CD4-positive, alpha-beta T cell treated with Interleukin-15 for 4 hours (primary cell): ENCODE measurements around the gene MYB.

Experiments used
- DNase-seq: peaks from one replicate; pipeline ENCODE4 v3.0.0-alpha.2; 2020; ENCODE audit warnings: low spot score

Gene MYB

DNA sequence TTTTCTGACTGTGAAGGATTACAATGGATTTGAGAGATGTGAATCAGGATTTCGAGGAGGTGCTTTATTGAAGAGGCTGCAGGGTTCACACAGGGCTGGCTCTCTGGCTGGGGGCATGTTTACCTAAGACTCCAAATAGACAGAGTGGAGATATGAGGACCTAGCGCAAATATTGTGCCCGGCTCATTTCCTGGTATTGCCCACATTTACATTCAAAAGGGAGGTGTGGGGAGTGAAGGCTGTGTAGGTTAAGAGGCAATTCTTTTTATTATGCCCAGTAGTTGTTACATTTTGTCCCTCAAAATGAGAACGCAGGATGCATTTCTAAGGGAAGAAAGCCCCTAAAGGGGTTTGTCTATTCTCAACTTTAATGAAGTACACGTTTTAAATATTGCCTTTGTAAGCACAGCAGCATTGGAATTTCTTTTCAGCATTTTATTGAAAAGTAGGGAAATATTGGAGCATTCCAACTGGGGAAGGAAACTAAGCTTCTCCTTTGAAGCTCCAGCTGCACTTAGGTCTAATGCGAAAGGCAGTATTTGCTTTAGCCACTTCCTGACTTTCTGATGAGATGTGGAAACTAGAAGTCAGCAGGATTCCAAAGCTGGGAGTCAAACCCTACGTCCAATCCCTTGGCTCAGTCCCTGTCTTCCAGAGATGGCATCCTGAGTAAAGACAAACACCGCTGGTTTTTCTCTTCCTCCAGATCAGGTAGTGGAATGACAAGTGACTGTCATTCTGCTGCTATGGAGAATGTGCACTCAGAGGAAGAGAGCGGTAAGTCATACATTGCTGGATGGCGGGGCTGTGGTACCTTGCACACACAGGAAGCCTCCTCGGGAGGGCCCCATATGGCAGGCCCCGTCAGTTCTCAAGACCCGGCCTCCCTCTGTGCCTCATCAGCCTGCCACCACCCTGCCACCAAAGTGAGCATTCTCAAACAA lies 70.7 kb downstream of the MYB start:
- no peak for DNase-seq

DNA sequence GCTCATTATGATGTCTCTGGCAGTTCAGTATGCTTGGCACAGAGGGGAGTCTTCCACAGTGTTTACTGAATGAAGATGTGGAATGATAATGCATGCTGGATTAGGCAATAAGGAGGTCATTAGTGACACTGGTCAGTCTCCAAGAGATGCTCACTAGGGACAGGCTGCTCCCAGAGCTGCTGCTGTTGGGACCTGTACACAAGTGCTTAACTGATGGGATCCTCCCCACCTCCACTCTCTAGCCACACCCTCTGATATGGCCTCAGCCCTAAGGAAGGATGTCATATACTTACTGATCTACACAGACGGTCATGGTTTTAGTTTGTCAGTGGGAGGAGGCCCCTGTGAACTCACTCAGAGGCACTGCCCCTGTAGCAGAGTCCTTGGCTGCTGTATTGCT lies 73.4 kb downstream of the MYB start:
- no peak for DNase-seq

DNA sequence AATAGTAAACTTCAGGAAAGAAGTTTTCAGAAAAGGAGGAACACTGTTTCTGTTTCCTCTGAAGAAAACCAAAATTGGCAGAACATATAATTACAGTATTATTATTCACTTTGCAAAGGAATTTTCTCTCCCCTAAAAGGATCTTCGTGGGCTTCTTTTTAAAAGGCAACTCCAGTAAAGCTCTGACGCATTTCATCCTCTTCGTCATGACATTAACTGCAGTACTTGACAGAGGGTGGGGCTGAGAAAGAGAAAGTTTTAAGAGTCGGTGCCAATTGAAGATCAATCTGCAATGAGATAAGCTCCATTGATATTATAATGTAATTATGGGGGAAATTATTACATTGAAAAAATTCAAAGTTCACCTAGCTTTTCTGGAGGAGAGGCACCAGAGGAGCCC lies 75.8 kb downstream of the MYB start:
- no peak for DNase-seq

DNA sequence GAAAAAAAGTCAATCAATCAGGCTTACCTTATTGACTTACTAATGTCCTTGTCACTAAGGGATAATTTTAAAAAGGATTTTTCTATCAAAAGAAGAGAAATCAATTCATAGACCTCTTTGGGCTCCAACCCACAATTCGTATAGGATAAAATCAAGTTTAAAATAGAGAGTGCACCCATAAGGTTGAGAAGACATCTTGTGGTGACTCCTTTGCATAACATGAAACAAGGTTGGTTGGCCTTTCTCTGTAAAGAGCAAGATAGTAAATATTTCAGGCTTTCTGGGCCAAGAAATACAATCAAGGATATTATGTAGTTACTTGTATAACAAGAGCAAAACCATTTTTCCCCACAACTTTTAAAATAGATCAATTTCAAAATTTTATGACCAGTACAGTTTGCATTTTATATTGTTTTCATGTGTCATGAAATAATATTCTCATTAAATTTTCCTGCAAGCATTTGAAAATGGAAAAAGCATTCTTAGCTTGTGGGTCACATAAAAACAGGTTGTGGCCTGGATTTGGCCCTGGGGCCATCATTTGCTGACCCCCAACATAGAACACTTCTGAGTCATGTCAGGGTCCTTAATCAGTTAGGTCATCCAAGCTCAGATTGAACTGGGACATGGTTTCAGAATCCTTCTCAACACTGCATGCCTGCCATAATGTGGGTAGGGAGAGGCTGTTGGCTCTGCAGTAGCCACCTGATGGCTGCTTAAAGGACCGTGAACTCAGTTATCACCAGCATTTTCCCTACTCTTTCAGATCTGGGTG lies 76.7 kb downstream of the MYB start:
- DNase-seq = no peak

DNA sequence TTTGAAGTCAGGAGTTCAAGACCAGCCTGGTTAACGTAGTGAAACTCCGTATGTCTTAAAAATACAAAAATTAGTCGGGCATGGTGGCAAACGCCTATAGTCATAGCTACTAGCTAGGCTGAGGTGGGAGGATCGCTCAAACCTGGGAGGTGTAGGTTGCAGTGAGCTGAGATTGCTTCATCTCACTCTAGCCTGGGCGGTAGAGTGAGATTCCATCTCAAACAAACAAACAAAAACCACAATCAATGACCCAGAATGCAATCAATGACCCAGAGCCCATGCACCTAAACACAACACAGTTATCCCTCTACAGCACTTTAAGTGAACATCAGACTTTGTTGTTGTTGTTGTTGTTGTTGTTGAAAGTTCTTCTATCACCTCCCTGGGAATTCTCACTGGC lies 77.9 kb downstream of the MYB start:
- no peak for DNase-seq

DNA sequence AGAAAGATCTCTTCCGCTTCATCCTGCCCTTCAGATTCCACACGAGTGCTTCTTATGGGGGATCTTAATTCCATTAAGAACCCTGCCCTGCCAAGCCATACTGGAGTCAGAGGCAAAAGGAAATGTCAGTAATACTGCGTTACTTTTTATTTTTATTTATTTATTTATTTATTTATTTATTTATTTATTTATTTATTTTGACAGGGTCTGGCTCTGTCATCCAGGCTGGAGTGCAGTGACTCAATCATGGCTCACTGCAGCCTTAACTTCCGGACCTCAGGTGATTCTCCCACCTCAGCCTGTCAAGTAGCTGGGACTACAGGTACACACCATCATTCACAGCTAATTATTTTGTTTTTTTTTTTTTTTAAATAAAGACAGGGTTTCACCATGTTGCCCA lies 79.5 kb downstream of the MYB start:
- no peak for DNase-seq

DNA sequence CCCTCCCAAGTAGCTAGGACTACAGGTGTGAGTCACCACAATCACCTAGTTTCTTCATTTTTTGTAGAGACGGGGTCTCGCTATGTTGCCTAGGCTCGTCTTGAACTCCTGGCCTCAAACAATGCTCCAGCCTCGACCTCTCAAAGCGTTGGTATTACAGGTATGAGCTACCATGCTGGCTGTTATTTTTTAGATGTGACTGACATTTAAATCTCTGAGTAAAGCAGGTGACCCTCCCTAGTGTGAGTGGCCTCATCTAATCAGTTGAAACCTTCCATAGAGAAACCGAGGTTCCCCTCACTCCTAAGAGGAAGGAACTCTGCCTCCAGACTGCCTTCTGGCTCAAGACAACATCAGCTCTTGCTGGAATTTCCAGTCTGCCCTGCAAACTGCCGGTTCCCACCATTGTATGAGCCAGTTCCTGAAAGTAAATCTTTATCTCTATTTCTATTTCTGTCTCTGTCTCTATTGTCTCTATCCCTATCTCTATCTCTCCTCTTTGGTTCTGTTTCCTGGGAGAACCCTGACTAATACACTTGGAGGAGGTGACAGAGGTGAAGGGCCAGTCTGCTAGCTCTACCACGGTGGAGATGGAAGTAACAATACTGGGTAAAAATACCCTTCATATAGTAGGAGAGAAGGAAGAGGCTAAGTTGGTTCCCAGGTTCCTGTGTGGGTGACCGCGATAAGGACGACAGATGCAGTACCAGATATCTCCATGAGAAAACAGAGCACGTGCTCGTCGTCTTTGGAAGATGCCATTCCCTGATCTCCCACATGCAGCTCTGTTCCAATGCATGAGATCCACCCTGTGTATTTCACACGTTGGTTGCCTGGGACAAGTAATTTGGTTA lies 81.0 kb downstream of the MYB start:
- DNase-seq = no peak

DNA sequence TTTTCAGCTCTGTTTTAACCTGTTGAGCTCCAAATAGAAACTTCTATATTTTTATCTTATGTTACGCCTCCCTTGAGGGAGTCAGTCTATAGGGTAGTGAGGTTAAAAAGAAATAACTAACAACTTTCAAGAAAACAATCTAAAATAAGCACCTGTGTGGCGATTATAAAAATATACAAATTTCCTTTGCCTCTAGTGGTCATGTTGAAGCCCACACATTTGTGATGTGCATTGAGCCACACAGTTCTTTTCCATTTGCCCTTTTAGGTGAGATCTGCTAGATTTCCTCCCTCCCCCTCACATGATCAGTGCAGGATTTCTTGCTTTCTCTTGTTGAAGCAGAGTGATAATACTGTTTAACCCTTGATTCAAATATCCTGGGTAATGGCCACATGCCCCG lies 84.2 kb downstream of the MYB start:
- DNase-seq = no peak

- DNase-seq = no peak
Observed at GRCh38 chr6:135266675-135267074, 85.6 kb downstream of the MYB start.

GRCh38 chr6:135267085-135267484 lies 86.0 kb downstream of the MYB start:
- no peak for DNase-seq

DNA sequence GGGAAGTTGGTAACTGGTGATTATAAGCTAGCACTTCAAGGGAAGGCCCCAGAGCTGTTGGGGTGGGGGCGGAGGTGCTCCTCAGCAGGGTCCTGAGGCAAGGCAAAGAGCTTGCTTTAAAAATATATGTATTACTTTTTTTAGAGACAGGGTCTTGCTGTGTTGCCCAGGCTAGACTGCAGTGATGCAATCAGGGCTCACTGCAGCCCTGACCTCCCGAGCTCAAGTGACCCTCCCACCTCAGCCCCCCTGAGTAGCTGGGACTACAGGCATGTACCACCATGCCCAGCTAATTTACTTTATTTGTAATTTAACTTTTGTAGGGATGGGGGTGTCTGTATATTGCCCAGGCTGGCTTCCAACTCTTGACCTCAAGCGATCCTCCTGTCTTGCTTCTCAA lies 87.2 kb downstream of the MYB start:
- no peak for DNase-seq

GRCh38 chr6:135268740-135269139 lies 87.6 kb downstream of the MYB start:
- DNase-seq = no peak
